NCI-H82 (cell line): ENCODE measurements around the gene RUNX3.
A peak's percentile ranks its signal among the peaks of the same experiment; 100 is the strongest.
"Not testable (repeated sequence)": the region's sequence is repeated elsewhere in the genome, so short reads cannot be mapped to it uniquely, and the experiment has no call there.

Experiments used
- DNase-seq: peaks from one replicate; lab custom pipeline; 2025; lab: John Stamatoyannopoulos, UW

RUNX3 gene

GRCh38 chr1:24912376-24913273 is 17.5 kb downstream of the RUNX3 start:
- DNase-seq, result peak; percentile 18

- DNase-seq, result no peak
Observed at GRCh38 chr1:24911651-24912155, 18.4 kb downstream of the RUNX3 start.

DNA sequence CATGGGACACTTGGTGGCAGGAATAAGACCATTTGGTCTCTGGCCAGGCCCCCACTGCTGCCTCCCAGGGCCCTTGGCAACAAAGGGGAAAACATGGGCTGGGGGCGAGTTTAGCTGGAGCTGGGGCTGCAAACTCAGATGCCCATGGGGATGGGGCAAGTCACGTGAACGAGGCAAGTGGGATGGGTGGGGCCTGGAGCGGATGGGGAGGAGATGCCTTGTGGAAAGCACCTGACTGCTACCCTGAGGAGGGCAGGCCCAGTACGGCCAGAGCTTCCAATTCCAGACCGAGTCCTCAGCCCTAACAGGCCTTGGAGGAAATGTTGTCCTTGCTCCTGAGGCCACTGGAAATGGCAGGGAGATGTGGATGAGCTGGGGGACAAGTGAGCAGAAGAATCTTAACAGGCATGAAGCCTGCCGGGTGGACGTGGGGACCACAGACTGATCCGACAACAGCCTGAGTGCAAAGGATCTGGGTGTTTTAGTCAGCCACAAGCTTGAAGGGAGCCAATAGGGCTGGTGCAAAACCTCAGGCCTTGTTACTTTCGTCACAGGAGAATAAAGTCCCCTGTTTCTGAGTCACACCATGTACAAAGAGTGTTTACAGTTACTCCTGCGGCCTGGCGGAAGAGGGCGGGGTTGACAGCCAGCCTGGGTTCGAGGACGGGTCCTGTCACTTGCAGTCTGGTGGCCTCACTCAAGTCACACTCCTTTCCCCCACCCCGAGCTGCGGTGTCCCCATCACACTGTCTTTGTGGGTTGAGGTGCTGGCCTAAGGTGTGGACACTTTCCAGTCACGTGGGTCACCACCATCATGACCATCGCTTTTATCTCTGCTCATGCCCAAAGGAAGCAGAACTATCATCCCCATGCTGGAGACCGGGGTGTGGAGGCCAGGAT is 19.1 kb downstream of the RUNX3 start:
- DNase-seq, result no peak

- no peak for DNase-seq
Observed at GRCh38 chr1:24910210-24910609, 19.9 kb downstream of the RUNX3 start.

DNA sequence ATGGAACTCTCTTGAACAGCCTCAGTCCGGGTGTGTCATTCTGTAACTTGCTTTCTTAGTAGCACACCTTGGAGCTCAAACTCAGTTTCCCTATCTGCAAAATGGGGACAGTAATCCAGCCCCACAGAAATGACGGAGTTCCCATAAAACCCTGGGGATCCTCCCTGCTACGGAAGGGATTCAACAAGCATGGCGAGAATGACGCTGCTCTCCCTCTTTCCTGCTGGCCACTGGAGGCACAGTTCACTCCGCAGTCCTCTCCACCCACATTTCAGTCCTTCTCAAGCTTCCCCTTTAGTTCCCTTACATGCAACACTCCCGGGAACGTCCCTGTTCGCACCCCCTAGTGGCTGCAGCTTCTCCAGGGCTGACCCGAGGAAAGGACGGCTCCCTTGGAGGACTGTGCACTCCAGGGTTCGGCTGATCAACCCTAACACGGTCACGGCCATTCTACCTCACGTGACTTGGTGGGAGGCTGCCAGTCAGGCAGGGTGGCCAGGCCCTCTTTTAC is 20.6 kb downstream of the RUNX3 start:
- peak; percentile 60 for DNase-seq

- DNase-seq, result no peak
Observed at GRCh38 chr1:24908591-24909259, 21.4 kb downstream of the RUNX3 start.

DNA sequence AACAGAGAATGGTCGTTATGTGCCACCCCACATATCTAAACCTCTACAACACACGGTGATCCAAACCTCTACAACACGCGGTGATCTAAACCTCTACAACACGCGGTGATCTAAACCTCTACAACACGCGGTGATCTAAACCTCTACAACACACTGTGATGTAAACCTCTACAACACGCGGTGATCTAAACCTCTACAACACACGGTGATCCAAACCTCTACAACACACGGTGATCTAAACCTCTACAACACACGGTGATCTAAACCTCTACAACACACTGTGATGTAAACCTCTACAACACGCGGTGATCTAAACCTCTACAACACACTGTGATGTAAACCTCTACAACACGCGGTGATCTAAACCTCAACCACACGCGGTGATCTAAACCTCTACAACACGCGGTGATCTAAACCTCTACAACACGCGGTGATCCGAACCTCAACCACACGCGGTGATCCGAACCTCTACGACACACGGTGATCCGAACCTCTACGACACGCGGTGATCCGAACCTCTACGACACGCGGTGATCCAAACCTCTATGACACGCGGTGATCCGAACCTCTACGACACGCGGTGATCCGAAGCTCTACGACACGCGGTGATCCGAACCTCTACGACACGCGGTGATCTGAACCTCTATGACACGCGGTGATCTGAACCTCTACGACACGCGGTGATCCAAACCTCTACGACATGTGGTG is 22.3 kb downstream of the RUNX3 start:
- not testable (repeated sequence) for DNase-seq

GRCh38 chr1:24906760-24907490 is 23.2 kb downstream of the RUNX3 start:
- no peak for DNase-seq

GRCh38 chr1:24905979-24906720 is 23.9 kb downstream of the RUNX3 start:
- no peak for DNase-seq

DNA sequence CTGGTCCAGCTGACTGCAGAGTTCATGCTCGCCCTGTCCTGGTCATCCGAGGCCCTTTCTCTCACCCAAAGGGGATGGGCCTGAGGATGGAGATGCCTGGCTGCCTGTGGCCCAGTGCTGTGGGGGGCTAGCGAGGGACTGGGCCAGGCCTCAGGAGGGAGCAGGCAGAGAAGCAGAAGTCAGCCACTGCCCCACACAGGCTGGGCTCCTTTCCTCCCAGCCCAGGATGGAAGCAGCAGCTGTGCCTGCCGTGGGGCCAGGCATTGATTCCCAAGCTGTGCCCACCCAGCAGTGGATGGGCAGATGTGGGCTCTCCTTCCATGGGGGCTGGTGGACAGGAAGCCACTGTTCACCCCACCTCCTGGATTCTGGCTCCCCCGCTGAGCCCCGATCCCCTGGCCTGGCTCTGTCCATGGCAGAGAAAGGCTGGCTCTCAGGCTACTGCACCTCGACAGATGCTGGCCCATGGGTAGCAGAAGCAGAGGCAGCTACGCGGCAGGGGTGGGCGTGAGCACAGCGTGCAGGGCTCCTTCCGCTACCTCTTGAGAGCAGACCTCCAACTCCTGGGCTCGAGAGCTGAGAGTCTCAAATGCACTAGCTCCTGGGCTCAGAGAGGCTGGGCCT is 24.6 kb downstream of the RUNX3 start:
- no peak for DNase-seq

GRCh38 chr1:24904731-24905354 is 25.2 kb downstream of the RUNX3 start:
- no peak for DNase-seq

- DNase-seq, result no peak
Observed at GRCh38 chr1:24903955-24904730, 25.9 kb downstream of the RUNX3 start.

DNA sequence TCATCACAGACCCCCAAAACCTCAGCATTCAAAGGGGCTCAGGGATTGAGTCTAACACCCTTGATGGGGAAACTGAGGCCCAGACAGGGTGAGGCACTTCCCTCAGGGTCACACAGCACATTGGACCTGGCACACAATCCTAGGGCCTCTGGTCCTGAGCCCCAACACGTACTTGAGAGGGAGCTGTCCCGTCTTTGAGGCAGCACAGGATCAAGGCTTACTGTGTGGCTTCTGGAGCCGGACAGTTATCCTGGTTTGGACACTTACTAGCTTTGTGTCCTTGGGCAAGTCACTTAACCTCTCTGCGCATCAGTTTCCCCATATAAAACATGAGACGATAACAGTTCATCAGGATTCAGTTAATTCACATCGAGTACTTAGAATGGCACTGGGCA is 26.5 kb downstream of the RUNX3 start:
- no peak for DNase-seq

DNA sequence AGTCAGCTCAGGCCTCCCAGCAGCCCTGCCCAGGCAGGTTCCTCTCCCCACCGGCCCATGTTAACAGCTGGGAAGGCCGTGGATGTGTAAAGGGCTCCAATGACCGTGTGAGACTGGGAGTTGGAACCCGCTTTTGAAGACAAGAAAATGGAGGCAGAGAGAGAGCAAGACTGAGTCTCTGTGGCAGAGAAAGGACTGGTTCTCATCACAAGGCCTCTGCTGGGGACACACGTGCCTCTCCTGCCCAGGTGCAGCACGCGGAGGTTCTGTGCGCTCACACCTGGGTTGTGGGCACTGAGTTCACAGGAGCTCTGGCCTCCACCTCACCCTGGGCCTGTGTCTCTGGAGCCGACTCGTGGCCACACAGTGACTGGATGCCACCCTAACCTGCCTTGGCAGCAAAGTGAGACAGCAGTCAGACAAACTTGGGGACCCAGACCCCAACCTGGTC is 27.0 kb downstream of the RUNX3 start:
- DNase-seq, result no peak

DNA sequence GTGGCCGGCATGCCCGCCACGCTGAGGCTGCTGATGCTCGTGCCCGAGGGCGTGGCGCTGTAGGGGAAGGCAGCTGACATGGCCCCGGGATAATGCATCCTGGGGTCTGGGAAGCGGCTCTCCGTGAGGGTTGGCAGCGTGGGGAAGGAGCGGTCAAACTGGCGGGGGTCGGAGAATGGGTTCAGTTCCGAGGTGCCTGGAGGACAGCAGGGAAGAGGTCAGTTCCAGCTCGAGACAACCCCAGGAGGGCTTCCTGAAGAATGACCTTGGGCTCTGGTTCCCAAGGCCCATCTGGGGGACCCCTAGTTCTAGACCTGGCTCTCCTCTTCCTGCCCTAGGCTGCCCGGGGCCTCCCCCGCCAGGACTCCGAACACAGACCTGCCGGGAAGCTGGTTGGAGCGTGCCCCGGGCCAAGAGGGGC is 27.6 kb downstream of the RUNX3 start:
- no peak for DNase-seq

DNA sequence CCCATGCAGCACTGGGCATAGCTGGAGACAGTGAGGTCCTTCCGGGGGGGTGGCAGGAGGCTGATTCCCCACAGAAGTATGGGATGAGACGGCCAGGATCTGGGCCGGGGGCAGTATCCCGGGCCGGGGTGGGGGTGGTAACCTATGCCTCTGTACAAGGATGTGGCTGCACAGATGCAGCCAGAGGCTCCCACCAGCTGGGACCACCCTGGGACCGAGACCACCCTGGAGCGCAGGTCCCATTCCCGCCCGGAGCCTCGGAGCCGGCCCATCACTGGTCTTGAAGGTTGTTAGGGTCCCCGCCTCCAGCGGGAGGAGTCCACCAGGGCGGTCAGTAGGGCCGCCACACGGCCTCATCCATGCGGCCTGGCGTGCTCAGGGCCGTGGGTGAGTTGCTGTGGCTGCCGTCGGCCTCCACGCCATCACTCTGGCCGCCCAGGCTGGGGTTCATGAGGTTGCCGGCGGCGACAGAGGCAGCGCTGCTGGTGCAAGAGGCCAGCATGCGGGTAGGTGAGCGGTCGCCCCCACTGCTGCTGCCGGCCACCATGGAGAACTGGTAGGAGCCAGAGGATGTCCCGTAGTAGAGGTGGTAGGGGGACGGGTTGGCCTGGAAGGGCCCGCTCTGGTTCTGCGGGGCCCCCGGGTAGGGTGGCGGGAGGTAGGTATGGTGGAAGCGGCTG is 28.1 kb downstream of the RUNX3 start:
- DNase-seq, result no peak

- DNase-seq, result no peak
Observed at GRCh38 chr1:24900985-24901781, 28.9 kb downstream of the RUNX3 start.
